Prostate gland (tissue), 2 donors: ENCODE data around the gene LYG1. TPM values are rescaled to one million over a fixed set of nuclear protein-coding genes. Genes with fewer than 3 reads are reported as not detected.

Experiments
- DNase-seq: peaks from one replicate; pipeline ENCODE4 v3.0.0-alpha.2; 2019; ENCODE audit warnings: low spot score
- H3K27ac ChIP-seq, 2 donors: fragments of 200-600 bp; sonication (generic); 2 replicates each; pipeline ENCODE4 v1.5.1; 2017 to 2019
- H3K27me3 ChIP-seq: fragments of 200-600 bp; sonication (generic); replicated peaks from 2 replicates; pipeline ENCODE4 v1.5.1; 2019; ENCODE audit not compliant: insufficient read depth
- H3K36me3 ChIP-seq, 2 donors: fragments of 200-600 bp; sonication (generic); 1 replicate in 1 of 2; 2 replicates in 1 of 2; pipeline versions ENCODE4 v1.5.1 to v1.8.1; 2017 to 2019
- H3K4me1 ChIP-seq: fragments of 200-600 bp; sonication (generic); replicated peaks from 2 replicates; pipeline ENCODE4 v1.5.1; 2019
- H3K4me3 ChIP-seq, 2 donors: fragments of 200-600 bp; sonication (generic); 2 replicates each; pipeline ENCODE4 v1.5.1; 2017 to 2019
- H3K9me3 ChIP-seq: fragments of 200-600 bp; sonication (generic); 2 replicates; pipeline ENCODE4 v1.5.1; 2017
- POLR2A ChIP-seq: fragments of 450-650 bp; IDR thresholded peaks from one replicate; pipeline ENCODE4 v1.6.1; 2016; ENCODE audit warnings: antibody characterized with exemption, mild to moderate bottlenecking
- POLR2AphosphoS5 ChIP-seq: sonication (generic); formaldehyde crosslinking; IDR thresholded peaks from one replicate; pipeline ENCODE4 v1.6.1; 2017; ENCODE audit warnings: antibody characterized with exemption
- WGBS: methylation state at CpG from one replicate; pipeline ENCODE4 v1.1.5; 2018; 5-methylcytosine and 5-hydroxymethylcytosine counted together
- intact Hi-C: fragments of 100-400 bp; cut with DNase I; formaldehyde crosslinking; loops from one replicate; pipeline ENCODE4 v1.14.2; 2022
- total RNA-seq, 2 donors: library from RNA; depleted of rRNA; stranded (reverse); fragments of >200 nt; gene quantifications; one replicate each; pipeline ENCODE4 v1.1.0, GENCODE V29; 2016
- TF ChIP-seq, protein P1 (sequence below), 4 experiments: fragments of 200-600 bp in 2 of 4; fragments of 450-650 bp in 2 of 4; sonication (generic) in 2 of 4; IDR thresholded peaks; 1 replicate in 3 of 4; 2 replicates in 1 of 4; pipeline ENCODE4 v1.5.1; 2016 to 2019; ENCODE audit warnings: antibody characterized with exemption in 4 of 4, mild to moderate bottlenecking in 2 of 4, moderate library complexity in 2 of 4

The LYG1 gene
- total RNA-seq, 2 donors from 2014 or later, result 0.32 to 2.8 TPM

GRCh38 chr2:99255491-99256318 lies 45.3 kb downstream of the LYG1 start, which contains the start of gene LYG2:
LYG2 (minus strand) TSS chr2:99255666; CDS start chr2:99254260, 1,406 bp downstream.
- WGBS, result 84% methylated on average over 7 of the region's 7 CpGs
- Histone ChIP-seq H3K4me1 (no peaks in the 10 kb centered on the region), H3K9me3 (no peaks in the 10 kb centered on the region), H3K4me3 (no peak within 1 kb of the TSS), H3K27me3 (no peaks in the 10 kb centered on the region), H3K36me3 (no peaks in the 10 kb centered on the region), H3K27ac (no peak within 1 kb of the TSS)
- DNase-seq, result no peak
- intact Hi-C loops, result no loop called here
- TF ChIP-seq POLR2A (no peak), POLR2AphosphoS5 (no peak)
- TF ChIP-seq, protein P1, sequence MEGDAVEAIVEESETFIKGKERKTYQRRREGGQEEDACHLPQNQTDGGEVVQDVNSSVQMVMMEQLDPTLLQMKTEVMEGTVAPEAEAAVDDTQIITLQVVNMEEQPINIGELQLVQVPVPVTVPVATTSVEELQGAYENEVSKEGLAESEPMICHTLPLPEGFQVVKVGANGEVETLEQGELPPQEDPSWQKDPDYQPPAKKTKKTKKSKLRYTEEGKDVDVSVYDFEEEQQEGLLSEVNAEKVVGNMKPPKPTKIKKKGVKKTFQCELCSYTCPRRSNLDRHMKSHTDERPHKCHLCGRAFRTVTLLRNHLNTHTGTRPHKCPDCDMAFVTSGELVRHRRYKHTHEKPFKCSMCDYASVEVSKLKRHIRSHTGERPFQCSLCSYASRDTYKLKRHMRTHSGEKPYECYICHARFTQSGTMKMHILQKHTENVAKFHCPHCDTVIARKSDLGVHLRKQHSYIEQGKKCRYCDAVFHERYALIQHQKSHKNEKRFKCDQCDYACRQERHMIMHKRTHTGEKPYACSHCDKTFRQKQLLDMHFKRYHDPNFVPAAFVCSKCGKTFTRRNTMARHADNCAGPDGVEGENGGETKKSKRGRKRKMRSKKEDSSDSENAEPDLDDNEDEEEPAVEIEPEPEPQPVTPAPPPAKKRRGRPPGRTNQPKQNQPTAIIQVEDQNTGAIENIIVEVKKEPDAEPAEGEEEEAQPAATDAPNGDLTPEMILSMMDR (IDR thresholded peaks at IDR 0.05), result no peak

GRCh38 chr2:99249951-99250350 lies 51.0 kb downstream of the LYG1 start:
- no peaks in the 10 kb centered on the region for H3K36me3 ChIP-seq
- TF ChIP-seq POLR2A, result no peak
- no peak for TF ChIP-seq POLR2AphosphoS5
- TF ChIP-seq, protein P1 (IDR thresholded peaks at IDR 0.05), result no peak
- intact Hi-C loops, result no loop called here
- no peak overlapping the region for H3K27ac ChIP-seq
- no peak for DNase-seq
- no peaks in the 10 kb centered on the region for H3K9me3 ChIP-seq
- WGBS, result 52% methylated on average over 2 of the region's 2 CpGs
- no peak overlapping the region for H3K4me3 ChIP-seq
- H3K27me3 ChIP-seq, result no peaks in the 10 kb centered on the region
- no peaks in the 10 kb centered on the region for H3K4me1 ChIP-seq

GRCh38 chr2:99242151-99242550 lies 58.8 kb downstream of the LYG1 start:
- intact Hi-C loops, result no loop called here
- H3K4me3 ChIP-seq, result no peak overlapping the region
- no peak for TF ChIP-seq POLR2A
- TF ChIP-seq, protein P1 (IDR thresholded peaks at IDR 0.05), result no peak
- no peak for TF ChIP-seq POLR2AphosphoS5
- H3K27ac ChIP-seq, result no peak overlapping the region
- no peaks in the 10 kb centered on the region for H3K36me3 ChIP-seq
- no peaks in the 10 kb centered on the region for H3K9me3 ChIP-seq
- no peaks in the 10 kb centered on the region for H3K27me3 ChIP-seq
- DNase-seq, result no peak
- WGBS, result 66% methylated on average over 6 of the region's 6 CpGs
- no peaks in the 10 kb centered on the region for H3K4me1 ChIP-seq

- Histone ChIP-seq H3K4me1 (no peaks in the 10 kb centered on the region), H3K4me3 (no peak overlapping the region), H3K27ac (no peak overlapping the region), H3K27me3 (no peaks in the 10 kb centered on the region), H3K36me3 (no peaks in the 10 kb centered on the region), H3K9me3 (no peaks in the 10 kb centered on the region)
- DNase-seq, result no peak
- 86% methylated on average over 6 of the region's 6 CpGs for WGBS
- intact Hi-C loops, result no loop called here
- TF ChIP-seq POLR2AphosphoS5 (no peak), POLR2A (no peak)
- TF ChIP-seq, protein P1 (IDR thresholded peaks at IDR 0.05), result no peak
Observed at GRCh38 chr2:99240431-99240830, 60.6 kb downstream of the LYG1 start.

GRCh38 chr2:99238599-99238998 lies 62.4 kb downstream of the LYG1 start:
- DNase-seq, result no peak
- intact Hi-C loops, result no loop called here
- no peaks in the 10 kb centered on the region for H3K27me3 ChIP-seq

More at GRCh38 chr2:99238599-99238998, 62.4 kb downstream of the LYG1 start:
- no peaks in the 10 kb centered on the region for H3K4me1 ChIP-seq
- no peak overlapping the region for H3K4me3 ChIP-seq
- no peaks in the 10 kb centered on the region for H3K36me3 ChIP-seq
- H3K27ac ChIP-seq, result no peak overlapping the region
- no peaks in the 10 kb centered on the region for H3K9me3 ChIP-seq
- 90% methylated on average over 6 of the region's 6 CpGs for whole genome bisulfite sequencing
- TF ChIP-seq, protein P1 (IDR thresholded peaks at IDR 0.05), result no peak
- TF ChIP-seq POLR2AphosphoS5, result no peak
- TF ChIP-seq POLR2A, result no peak
